Dermis blood vessel endothelial cell (primary cell): Measurements from ENCODE around the gene APC2. TPM values are rescaled to one million over a fixed set of nuclear protein-coding genes. Genes with fewer than 3 reads are reported as not detected.
A peak's percentile ranks its signal among the peaks of the same experiment; 100 is the strongest.

ENCODE experiments used
- DNase-seq: peaks from one replicate; pipeline ENCODE4 v3.0.0; 2010
- total RNA-seq: library from RNA; depleted of rRNA; stranded (reverse); fragments of >200 nt; gene quantifications from 2 replicates; pipeline ENCODE4 v1.2.3, GENCODE V29; 2014

The APC2 gene
- total RNA-seq, result 0.23 and 0.34 TPM in 2 replicates

GRCh38 chr19:1449467-1450442 lies at the start of gene APC2:
APC2 (plus strand) TSS chr19:1450121; CDS start chr19:1453002, 2,881 bp downstream.
- peak; percentile 27 for DNase-seq

- DNase-seq, result no peak
These were observed 49.4 kb upstream of the APC2 start for GRCh38 chr19:1400281-1401137.

GRCh38 chr19:1401138-1401888 lies 48.6 kb upstream of the APC2 start, which contains the start of gene GAMT:
GAMT (minus strand) TSS chr19:1401542; CDS start chr19:1401476, 66 bp downstream.
- DNase-seq, result peak; percentile 49

GRCh38 chr19:1401889-1402217 lies 48.1 kb upstream of the APC2 start:
- DNase-seq, result no peak

GRCh38 chr19:1402411-1403070 lies 47.4 kb upstream of the APC2 start:
- no peak for DNase-seq

GRCh38 chr19:1406774-1407527 lies 43.0 kb upstream of the APC2 start:
- peak; percentile 99 for DNase-seq

- DNase-seq, result no peak
These were observed 42.2 kb upstream of the APC2 start, which contains the start of gene DAZAP1 for GRCh38 chr19:1407528-1408299. DAZAP1 (plus strand) TSS chr19:1407586; CDS start chr19:1407774, 188 bp downstream.

- peak; percentile 75 for DNase-seq
These were observed 41.4 kb upstream of the APC2 start for GRCh38 chr19:1408300-1409203.

GRCh38 chr19:1409204-1410005 lies 40.5 kb upstream of the APC2 start:
- DNase-seq, result no peak

- DNase-seq, result peak; percentile 51
These were observed 39.7 kb upstream of the APC2 start for GRCh38 chr19:1410136-1410786.

- no peak for DNase-seq
These were observed 39.1 kb upstream of the APC2 start for GRCh38 chr19:1410789-1411188.

GRCh38 chr19:1411255-1412191 lies 38.4 kb upstream of the APC2 start:
- DNase-seq, result no peak

- no peak for DNase-seq
These were observed 37.5 kb upstream of the APC2 start for GRCh38 chr19:1412323-1412923.

- no peak for DNase-seq
These were observed 36.7 kb upstream of the APC2 start for GRCh38 chr19:1412995-1413800.
